ENCODE results near the gene ALDH1B1. TPM values are rescaled to one million over a fixed set of nuclear protein-coding genes. Genes with fewer than 3 reads are reported as not detected.

Gene ALDH1B1
- total and polyA plus RNA-seq, 2 donors (not counting 3 experiments of a cell fraction or from before 2014, with no cell fraction given) = 11.5 to 20.5 TPM

DNA sequence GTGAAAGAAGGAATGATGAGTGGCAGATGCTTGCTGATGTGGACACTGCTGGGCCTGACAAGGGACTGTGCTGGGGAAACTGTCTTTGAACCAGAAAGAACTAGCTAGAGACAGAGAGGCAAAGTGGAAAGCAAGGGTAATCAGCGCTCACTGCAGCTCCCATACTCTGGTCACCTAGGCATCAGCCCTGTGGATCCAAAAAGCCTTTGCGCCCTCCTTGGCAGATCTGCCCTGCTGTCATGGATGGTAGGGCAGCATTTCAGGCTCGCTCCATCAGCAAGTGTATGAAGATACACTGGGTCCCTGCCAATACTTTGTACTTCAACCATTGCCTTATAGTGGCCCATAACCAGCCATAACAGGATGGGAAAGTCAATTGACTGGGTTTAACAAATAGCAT, 6.6 kb upstream of the ALDH1B1 start:
- dilution Hi-C loops (cut with MboI; ENCODE audit: extremely low pct_ligation_motif_present, low sequenced_read_pairs) (no loop called here), intact Hi-C loops (cut with micrococcal nuclease) (no loop called here)
- H3K9ac ChIP-seq (replicated peaks; ENCODE audit: extremely low read depth, insufficient read depth, low read length) = no peak overlapping the region
- CTCF ChIA-PET = no interaction called here
- no peaks in the 10 kb centered on the region for H3K4me1 ChIP-seq (ENCODE audit: control insufficient read depth, extremely low read depth, insufficient read depth, low read length)
- DNase-seq (ENCODE audit: low read depth, low spot score) (no peak), FAIRE-seq (no peak)
- POLR2A ChIA-PET = no interaction called here
- no TSS peak for BruUV-seq (replicated peaks)
- no peaks in the 10 kb centered on the region for H4K20me1 ChIP-seq (replicated peaks; ENCODE audit: control insufficient read depth, extremely low read depth, insufficient read depth, low read length)
- no peak for TF ChIP-seq GATA2 (IDR thresholded peaks at IDR 0.05; ENCODE audit: insufficient read depth, insufficient read length, low read depth, low read length)
- TF ChIP-seq FOS (IDR thresholded peaks at IDR 0.05; ENCODE audit: borderline replicate concordance, insufficient read depth, low read length) = no peak
- no peak for TF ChIP-seq POLR2AphosphoS5 (IDR thresholded peaks at IDR 0.05; ENCODE audit: insufficient read depth, low read depth, low read length)
- no peak for TF ChIP-seq POLR2A (IDR thresholded peaks at IDR 0.05; ENCODE audit: low read depth, low read length)
- no peak for TF ChIP-seq MAX (IDR thresholded peaks at IDR 0.05; ENCODE audit: insufficient read depth, insufficient read length)
- no peak for TF ChIP-seq JUN (IDR thresholded peaks at IDR 0.05; ENCODE audit: borderline replicate concordance, insufficient read depth, insufficient read length, low read depth)
- TF ChIP-seq EZH2 (IDR thresholded peaks at IDR 0.05; ENCODE audit: borderline replicate concordance, low read depth, low read length, severe bottlenecking) = no peak
- no peak for TF ChIP-seq CTCF (IDR thresholded peaks at IDR 0.05; ENCODE audit: extremely low read depth in 1 of 2, insufficient read depth in 1 of 2, low read depth in 1 of 2, low read length in 2 of 2)
- no peak for TF ChIP-seq MYC (IDR thresholded peaks at IDR 0.05; ENCODE audit: low read depth, low read length)
- no peaks in the 10 kb centered on the region for H3K9me3 ChIP-seq (replicated peaks; ENCODE audit: control insufficient read depth, insufficient read depth, low read length)
- H3K4me2 ChIP-seq (ENCODE audit: insufficient read depth, low read length) = no peak overlapping the region
- no peaks in the 10 kb centered on the region for H3K36me3 ChIP-seq (ENCODE audit: control insufficient read depth in 2 of 2, extremely low read depth in 1 of 2, insufficient read depth in 2 of 2, low read length in 2 of 2)
- H3K27ac ChIP-seq (ENCODE audit: insufficient read depth, low read depth, low read length) = no peak overlapping the region
- no peak overlapping the region for H3K4me3 ChIP-seq (replicated peaks in 1 of 3; ENCODE audit: insufficient read depth in 1 of 3, low read depth in 1 of 3, low read length in 3 of 3)
- no peak overlapping the region for H2AFZ ChIP-seq (ENCODE audit: low read depth, low read length)
- H3K79me2 ChIP-seq (ENCODE audit: control insufficient read depth, insufficient read depth, low read length) = no peaks in the 10 kb centered on the region
- no peaks in the 10 kb centered on the region for H3K9me1 ChIP-seq (replicated peaks; ENCODE audit: control insufficient read depth, extremely low read depth, insufficient read depth, low read length)
- peaks cover 4 to 7% of the 10 kb centered on the region in 2 experiments for H3K27me3 ChIP-seq (ENCODE audit: control insufficient read depth in 2 of 2, insufficient read depth in 2 of 2, low read length in 2 of 2)

Measured in endothelial cell of umbilical vein (primary cell).